Measurements from ENCODE around the gene YWHAQ. TPM values are rescaled to one million over a fixed set of nuclear protein-coding genes. Genes with fewer than 3 reads are reported as not detected.

YWHAQ gene
- total RNA-seq, result 100 to 1,000 TPM; 223 to 239 (median 230) TPM

- TF ChIP-seq POLR2A (IDR thresholded peaks at IDR 0.05; ENCODE audit: low read depth), result peak; percentile 97
- no peak for TF ChIP-seq EP300 (IDR thresholded peaks at IDR 0.05)
- TF ChIP-seq CTCF (IDR thresholded peaks at IDR 0.05), result no peak
- peak; percentile 96 to 99 for TF ChIP-seq POLR2AphosphoS5 (IDR thresholded peaks at IDR 0.05)
- H3K4me1 ChIP-seq, result peaks cover 39 to 48% (median 47%) of the 10 kb centered on the region in 4 donors
Observed at GRCh38 chr2:9630736-9631552, at the start of gene YWHAQ. YWHAQ (minus strand) TSS chr2:9630997; CDS start chr2:9630452, 545 bp downstream.

GRCh38 chr2:9680082-9680481 is 49.3 kb upstream of the YWHAQ start:
- H3K4me1 ChIP-seq, result peaks cover 0 to 11% (median 11%) of the 10 kb centered on the region in 4 donors
- no peak for TF ChIP-seq POLR2AphosphoS5 (IDR thresholded peaks at IDR 0.05)
- TF ChIP-seq CTCF (IDR thresholded peaks at IDR 0.05), result no peak
- no peak for TF ChIP-seq EP300 (IDR thresholded peaks at IDR 0.05)
- TF ChIP-seq POLR2A (IDR thresholded peaks at IDR 0.05; ENCODE audit: low read depth), result no peak
- no peaks in the 10 kb centered on the region for H3K9me3 ChIP-seq

More at GRCh38 chr2:9630736-9631552, at the start of gene YWHAQ:
- Histone ChIP-seq H3K27me3 (no peaks in the 10 kb centered on the region), H3K4me3 (peak within 1 kb of the TSS; percentile 71 to 84 (median 81)), H3K36me3 (peaks cover 0 to 15% (median 7%) of the 10 kb centered on the region in 4 donors), H3K27ac (replicated peaks in 1 of 4) (peak within 1 kb of the TSS; percentile 92 to 98 (median 96)), H3K9me3 (no peaks in the 10 kb centered on the region)
- intact Hi-C loops (cut with DNase I), result loop anchor here (2.0 to 10.0 kb wide), 2 partner anchors 76 to 156 kb away; partner anchors contain the start of genes ADAM17 and IAH1
- DNase-seq (ENCODE audit: extremely low spot score), result peak; percentile 100
- WGBS, result 0% methylated on average over 18 of the region's 84 CpGs

GRCh38 chr2:9679218-9679617 is 48.4 kb upstream of the YWHAQ start:
- H3K4me3 ChIP-seq, result no peak overlapping the region
- DNase-seq (ENCODE audit: extremely low spot score), result no peak
- no peaks in the 10 kb centered on the region for H3K27me3 ChIP-seq
- no peaks in the 10 kb centered on the region for H3K36me3 ChIP-seq
- 86% methylated on average over 1 of the region's 2 CpGs for WGBS
- H3K4me1 ChIP-seq, result peaks cover 0 to 12% (median 11%) of the 10 kb centered on the region in 4 donors
- no peaks in the 10 kb centered on the region for H3K9me3 ChIP-seq
- intact Hi-C loops (cut with DNase I), result no loop called here
- TF ChIP-seq EP300 (IDR thresholded peaks at IDR 0.05) (no peak), POLR2AphosphoS5 (IDR thresholded peaks at IDR 0.05) (no peak)
- no peak overlapping the region for H3K27ac ChIP-seq (replicated peaks in 1 of 4)

More at GRCh38 chr2:9680082-9680481, 49.3 kb upstream of the YWHAQ start:
- 98% methylated on average over 2 of the region's 2 CpGs for WGBS
- Histone ChIP-seq H3K4me3 (no peak overlapping the region), H3K27ac (replicated peaks in 1 of 4) (no peak overlapping the region), H3K36me3 (no peaks in the 10 kb centered on the region), H3K27me3 (no peaks in the 10 kb centered on the region)
- no peak for DNase-seq (ENCODE audit: extremely low spot score)
- intact Hi-C loops (cut with DNase I), result no loop called here

- no peaks in the 10 kb centered on the region for H3K9me3 ChIP-seq
- no peaks in the 10 kb centered on the region for H3K27me3 ChIP-seq
- H3K4me1 ChIP-seq, result peaks cover 0 to 12% (median 11%) of the 10 kb centered on the region in 4 donors
- 80% methylated on average over 10 of the region's 10 CpGs for WGBS
- intact Hi-C loops (cut with DNase I), result no loop called here
- TF ChIP-seq CTCF (IDR thresholded peaks at IDR 0.05) (no peak), POLR2A (IDR thresholded peaks at IDR 0.05; ENCODE audit: low read depth) (no peak), POLR2AphosphoS5 (IDR thresholded peaks at IDR 0.05) (no peak), EP300 (IDR thresholded peaks at IDR 0.05) (no peak)
- no peak for DNase-seq (ENCODE audit: extremely low spot score)
- H3K27ac ChIP-seq (replicated peaks in 1 of 4), result no peak overlapping the region
- H3K4me3 ChIP-seq, result no peak overlapping the region
- H3K36me3 ChIP-seq, result no peaks in the 10 kb centered on the region
Observed at GRCh38 chr2:9678544-9678943, 47.7 kb upstream of the YWHAQ start.
